Fibroblast of skin of scalp (primary cell): Measurements from ENCODE around the gene CFAP410.
"Not testable (repeated sequence)": the region's sequence is repeated elsewhere in the genome, so short reads cannot be mapped to it uniquely, and the experiment has no call there.

Experiments used
- DNase-seq: peaks from one replicate; pipeline ENCODE4 v3.0.0-alpha.2; 2013

Gene CFAP410

GRCh38 chr21:44350773-44351481, 11.7 kb upstream of the CFAP410 start:
- DNase-seq = no peak

DNA sequence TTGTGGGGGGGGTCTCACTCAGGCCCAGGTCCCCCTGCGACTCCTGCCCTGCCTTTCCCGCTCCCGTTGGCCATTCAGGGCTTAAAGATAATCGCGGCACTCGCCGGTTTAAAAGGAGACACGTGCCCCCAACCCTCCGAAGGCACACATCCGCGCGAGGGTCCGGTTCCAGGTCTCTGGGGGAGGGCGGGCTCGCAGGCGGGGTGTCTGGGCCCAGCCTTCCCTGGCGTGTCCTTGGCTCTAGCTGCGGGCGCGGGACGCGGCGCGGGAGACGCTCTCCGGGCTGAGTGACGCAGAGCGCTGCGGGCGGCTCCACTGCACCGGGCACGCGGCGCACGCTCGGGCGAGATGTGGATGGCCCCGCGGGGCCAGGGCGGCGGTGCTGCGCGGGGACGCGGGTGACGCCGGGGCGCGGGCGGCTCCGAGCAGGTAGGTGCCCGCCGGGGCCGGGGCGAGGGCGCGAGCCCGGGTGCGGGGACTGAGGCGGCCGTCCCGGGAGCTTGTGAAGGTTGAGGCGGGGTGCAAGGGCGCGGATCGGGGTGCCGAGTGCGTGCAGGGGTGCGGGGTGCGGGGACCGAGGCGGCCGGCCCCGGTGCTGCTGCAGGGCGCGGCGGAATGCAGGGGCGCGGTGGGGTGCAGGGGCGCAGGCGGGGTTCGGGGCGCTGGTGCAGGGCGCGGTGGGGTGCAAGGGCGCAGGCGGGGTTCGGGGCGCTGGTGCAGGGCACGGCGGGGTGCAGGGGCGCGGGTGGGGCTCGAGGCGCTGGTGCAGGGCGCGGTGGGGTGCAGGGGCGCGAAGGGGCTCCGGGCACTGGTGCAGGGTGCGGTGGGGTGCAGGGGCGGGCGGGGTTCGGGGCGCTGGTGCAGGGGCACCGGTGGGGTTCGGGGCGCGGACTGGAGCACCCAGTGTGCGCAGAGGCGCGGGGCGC, 10.9 kb upstream of the CFAP410 start:
- no peak for DNase-seq

DNA sequence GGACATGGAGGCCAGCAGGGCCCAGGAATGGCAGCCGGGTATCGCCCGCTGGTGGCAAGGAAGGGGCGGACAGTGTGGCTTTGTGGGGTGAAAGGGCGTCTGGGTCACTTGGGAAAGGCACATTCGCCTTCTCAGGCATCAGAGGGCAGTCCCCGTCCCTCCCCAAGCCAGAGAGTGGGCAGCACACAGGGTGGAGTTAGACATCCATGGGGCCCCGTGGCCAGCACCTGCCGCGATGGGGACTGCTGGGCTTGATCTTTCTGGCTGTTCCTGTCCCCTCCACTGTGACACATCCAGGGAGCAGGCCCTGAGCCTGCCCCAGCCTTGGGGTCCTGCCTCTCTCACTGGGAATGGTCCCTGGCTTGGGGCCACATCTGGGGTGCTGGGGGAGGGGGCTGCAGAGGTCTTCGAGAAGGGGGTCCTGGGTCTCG, 10.2 kb upstream of the CFAP410 start:
- DNase-seq = no peak

DNA sequence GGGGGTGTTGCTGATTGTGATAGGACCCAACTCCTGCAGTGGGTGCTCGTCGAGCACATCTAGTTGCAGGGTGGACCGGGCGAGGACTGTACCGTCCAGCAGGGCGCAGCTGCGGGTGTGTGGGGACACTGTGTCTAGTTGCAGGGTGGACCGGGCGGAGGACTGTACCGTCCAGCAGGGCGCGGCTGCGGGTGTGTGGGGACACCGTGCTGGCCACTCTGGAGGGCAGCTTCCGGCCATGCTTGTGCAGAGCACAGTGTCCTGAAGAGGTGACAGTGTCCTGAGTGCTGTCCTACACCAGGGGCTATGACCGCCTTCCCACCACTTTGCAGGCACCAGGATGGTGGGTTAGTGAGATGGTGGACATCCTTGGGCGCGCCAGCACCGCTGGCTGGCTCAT, 9.7 kb upstream of the CFAP410 start:
- no peak for DNase-seq

GRCh38 chr21:44347911-44348451, 8.8 kb upstream of the CFAP410 start:
- DNase-seq = no peak

GRCh38 chr21:44345495-44345894, 6.3 kb upstream of the CFAP410 start:
- no peak for DNase-seq

DNA sequence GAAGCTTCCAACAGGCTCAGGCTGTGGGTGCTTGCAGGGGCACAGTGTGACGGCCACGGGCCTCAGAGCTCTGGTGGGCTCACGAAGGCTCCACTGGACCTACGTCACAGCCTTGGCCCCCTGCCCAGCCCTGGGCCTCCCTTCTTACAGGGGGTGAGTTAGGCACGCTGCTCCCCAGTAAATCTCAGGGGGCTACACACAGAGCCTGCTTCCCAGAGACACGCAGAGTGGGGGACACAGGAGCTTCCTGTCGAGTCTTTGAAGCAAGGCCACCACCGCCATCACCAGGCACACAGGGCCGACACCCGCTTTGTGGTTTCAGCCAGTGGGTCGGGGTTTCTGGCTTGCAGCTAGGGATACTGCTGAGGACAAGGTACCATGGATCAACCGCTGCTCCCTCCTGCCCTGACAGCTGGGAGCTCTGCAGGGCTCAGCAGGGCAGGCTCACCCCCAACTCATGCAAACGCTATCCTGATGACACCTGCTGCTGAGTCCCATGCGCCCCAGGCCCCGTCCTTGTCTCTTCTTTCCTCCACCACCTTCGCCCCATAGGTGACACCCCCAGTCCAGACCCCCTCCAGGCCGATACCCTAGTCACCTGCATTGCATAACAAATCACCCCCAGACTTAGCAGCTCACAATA, 5.5 kb upstream of the CFAP410 start:
- no peak for DNase-seq

- not testable (repeated sequence) for DNase-seq
These were observed 3.8 kb upstream of the CFAP410 start for GRCh38 chr21:44342981-44343380.

GRCh38 chr21:44341726-44342458, 2.7 kb upstream of the CFAP410 start:
- DNase-seq = not testable (repeated sequence)

- DNase-seq = peak; percentile 54
These were observed 972 bp downstream of the CFAP410 start for GRCh38 chr21:44337941-44338895.

DNA sequence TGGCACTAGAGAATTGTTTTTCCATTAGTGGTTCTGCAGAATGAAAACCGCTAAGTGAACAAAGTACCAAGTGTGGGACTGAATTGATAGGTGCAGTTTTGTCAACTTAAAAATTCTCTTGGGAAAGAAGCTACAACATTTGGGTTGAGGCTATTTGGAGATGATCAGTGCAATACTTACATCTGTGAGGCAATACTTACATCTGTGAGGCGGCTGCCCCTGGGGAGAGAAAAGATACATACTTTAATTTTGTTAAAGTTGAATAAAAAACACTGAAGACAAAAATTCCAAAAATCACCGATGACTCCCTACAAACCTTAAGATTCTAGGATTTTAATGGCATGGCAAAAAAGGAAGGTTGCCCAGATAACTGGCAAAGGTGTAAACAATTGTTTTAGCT, 1.7 kb downstream of the CFAP410 start:
- DNase-seq = no peak

DNA sequence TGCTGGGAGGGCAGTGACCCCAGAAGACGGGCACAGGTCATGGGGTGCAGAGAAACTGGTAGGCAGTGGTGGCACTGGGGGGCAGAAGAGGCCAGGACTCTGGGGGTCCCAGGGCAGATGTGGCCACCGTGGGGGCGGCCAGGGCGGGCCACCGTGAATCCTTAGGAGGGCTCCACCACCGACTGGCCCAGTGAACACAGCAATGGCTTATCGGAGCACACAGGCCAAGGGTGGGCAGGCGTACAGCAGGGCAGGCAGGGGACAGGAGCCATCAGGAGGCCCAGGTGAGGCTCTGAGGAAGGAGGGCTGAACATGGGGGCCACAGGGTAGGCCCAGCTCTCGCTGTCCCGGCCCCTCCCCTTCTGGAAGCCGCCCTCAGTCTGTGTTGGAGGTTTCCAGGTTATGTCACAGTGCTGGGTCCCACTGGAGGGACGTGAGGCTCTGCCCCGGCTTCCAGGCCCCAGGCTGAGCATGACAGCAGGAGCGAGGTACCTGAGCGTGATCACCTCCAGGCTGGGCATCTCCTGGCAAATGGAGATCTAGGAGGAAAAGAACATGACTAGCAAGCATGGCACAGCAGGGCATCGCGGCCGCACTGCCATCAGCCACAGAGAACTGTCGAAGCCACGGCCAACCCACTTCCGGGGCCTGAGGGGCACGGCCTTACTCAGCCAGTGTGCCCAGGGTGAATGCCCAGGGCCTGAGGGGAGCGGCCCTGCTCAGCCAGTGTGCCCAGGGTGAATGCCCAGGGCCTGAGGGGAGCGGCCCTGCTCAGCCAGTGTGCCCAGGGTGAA, 3.7 kb downstream of the CFAP410 start:
- DNase-seq = no peak

DNA sequence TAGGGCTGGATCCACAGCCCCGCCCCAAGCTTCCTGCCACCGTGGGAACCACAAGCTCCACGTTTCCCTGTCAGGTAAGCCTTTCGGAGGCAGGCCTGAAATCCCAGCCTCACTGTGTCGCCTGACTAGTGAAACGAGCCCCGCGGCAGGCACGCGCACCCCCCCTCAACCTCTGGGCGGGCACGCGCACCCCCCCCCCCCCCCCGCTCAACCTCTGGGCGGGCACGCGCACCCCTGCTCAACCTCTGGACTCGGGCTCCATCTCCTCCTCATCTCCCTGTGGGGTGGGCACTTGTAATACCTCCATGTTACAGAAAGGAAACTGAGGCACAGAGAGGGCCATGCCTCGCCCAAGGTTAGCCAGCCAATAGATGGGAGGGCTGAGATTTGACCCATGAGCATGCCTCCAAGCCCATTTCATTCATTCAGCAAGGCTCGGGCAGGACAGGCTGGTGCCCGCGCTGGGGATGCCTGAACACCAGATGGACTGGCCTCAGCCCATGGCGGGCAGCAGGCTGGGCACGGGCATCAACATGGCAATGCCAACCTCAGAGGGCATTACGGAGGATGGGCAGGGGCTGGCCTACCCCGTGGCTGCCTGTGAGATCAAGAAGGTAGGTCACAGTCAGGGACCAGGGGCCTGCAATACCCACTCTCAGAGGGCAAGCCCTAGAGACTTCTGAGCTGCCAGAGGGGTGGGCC, 4.7 kb downstream of the CFAP410 start:
- no peak for DNase-seq

DNA sequence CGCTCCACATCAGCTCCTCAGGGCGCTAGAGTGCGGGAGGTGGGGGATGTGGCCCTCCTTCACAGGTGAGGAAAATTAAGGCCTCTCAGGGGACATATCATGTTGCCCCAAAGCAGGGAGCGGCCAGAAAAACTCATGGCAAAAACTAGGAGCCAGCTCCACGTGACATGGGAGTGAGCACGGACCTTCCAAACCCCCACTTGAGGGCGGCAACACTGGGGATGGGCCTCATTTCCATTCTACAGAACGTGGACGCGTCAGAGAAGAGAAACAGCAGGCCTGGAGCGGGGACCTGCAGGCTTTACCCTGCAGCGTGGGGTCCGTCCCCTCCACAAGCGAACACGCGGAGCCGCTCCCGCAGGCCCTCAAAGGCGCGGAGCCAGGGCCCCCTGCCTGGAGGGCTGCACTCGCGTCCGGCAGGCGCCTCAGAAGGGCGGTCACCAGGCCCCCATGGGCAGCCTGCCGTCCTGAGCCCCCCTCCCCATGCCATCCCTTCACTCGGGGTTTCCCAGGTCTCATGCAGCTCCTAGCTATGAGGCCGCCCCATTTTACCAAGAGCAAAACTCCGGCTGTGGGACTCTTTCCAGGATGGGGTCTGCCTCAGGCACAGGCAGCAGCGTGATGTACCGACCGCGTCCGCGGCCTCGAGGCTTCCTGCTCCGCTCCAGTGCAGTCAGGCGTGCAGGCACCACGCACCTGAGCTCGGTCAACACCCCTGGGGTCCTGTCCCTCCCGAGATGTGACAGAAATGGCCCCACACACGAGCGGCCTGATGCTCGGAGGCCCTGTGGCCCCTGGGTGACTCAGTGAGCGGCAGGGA, 5.5 kb downstream of the CFAP410 start:
- no peak for DNase-seq

DNA sequence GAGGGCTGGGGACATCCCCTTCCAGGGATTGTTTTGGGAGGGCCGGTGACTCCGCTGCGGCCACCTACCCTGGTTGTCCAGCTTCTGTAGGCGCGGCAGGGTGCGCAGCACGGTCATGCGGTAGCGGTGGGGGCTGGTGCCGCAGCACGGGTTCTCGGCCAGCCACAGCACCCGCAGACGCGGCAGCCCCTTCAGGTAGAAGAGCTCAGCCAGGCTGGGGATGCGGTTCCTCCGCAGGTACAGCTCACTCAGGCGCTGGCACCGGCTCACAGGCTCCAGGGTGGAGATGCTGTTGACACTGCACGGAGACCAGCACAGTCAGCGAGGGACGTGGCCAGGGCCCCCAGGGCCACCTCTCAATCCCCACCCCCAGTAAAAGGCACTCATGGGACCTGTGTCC, 6.2 kb downstream of the CFAP410 start:
- DNase-seq = no peak

- DNase-seq = no peak
These were observed 6.8 kb downstream of the CFAP410 start for GRCh38 chr21:44332383-44332782.

- DNase-seq = no peak
These were observed 7.4 kb downstream of the CFAP410 start for GRCh38 chr21:44331650-44332307.

- DNase-seq = no peak
These were observed 8.0 kb downstream of the CFAP410 start for GRCh38 chr21:44331209-44331608.
